Activated CD4-positive, alpha-beta T cell treated with anti-CD3 and anti-CD28 coated beads, Interleukin-2, amount 50 U/mL, for 4 hours (primary cell): ENCODE data around the gene DNAJA2.

Experiments used
- DNase-seq, 2 experiments: peaks; one replicate each; pipeline ENCODE4 v3.0.0-alpha.2; 2020

DNAJA2 gene

DNA sequence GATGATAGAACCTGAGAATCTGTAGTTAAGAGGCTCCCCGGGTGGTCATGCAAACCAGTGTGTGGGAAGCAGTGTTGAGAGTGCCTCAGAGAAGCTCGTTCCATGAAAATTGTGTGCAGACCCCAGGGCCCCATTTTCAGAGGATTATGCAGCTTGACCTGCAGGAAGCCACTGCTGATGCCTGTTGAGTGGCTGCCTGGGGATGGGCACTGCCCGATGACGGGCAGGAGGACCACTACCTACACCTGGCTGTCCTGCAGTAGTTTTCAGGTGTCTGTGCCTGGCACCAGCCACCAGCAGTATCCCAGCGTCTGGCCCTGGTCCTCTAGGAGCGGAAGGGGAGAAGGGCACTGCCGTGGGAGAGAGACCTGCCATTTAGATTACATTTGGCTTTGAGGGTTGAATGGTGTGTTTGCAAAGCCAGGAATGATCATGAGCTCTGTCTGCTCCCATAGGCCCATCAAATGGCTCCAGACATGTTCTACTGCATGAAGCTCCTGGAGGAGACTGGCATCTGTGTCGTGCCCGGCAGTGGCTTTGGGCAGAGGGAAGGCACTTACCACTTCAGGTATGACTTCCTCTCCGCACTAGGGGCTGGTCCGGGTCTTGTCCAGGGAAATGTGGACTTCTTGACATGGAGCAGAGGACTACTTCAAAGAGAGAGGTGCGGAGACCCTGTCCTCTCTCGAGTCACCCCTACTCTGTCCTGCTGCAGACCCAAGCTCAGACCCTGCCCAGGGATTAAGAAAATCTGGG is 46.8 kb downstream of the DNAJA2 start:
- no peak for DNase-seq

DNA sequence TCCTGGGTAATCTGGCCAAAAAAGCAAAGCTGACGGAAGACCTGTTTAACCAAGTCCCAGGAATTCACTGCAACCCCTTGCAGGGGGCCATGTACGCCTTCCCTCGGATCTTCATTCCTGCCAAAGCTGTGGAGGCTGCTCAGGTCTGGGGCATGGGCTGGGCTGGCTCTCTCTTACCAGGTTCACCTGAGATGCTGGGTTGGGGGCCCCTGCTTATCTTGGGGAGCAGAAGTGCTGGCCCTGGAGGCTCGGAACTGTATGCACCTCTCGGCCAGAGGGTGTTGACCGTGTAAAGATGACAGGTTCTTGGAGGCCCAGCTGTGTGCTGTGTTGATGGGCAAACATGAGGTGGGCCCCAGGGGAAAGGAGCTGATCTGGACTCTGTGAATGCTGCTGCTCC is 49.1 kb downstream of the DNAJA2 start:
- DNase-seq, result no peak

DNA sequence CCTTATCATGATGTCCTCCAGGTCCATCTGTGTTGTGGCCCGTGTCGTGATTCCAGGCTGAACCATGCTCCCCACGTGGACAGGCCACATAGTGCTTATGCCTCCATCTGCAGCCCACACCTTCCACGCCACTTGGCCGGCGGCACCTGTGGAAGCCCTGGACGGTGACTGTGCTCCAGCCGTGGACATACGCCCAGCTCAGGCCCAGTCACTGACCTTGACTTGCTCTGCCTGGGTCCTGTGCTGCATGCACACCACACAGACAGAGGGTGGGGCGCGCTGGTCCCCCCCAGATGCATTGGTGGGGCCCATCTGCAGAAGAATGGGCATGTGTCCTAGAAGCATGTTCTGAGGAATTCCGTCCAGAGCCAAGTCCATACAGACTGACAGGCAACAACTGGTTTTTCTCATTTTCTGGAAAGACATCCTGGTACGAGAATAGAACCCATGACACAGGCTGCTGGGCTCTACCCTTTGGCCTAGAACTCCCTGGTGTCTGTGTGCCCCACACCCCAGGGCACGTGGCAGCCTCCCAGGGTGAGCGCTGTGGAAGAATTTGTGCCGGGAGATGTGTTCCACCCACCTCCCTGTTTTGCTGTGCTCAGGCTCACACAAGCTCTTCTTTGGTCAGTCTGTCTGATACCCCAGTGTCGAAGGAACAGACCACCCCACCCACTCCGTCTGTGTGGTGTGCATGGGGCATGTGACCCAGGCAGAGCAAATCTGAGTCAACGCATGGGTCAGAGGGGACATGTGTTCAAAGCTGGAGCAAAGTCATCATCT is 49.8 kb downstream of the DNAJA2 start:
- DNase-seq, result no peak

DNA sequence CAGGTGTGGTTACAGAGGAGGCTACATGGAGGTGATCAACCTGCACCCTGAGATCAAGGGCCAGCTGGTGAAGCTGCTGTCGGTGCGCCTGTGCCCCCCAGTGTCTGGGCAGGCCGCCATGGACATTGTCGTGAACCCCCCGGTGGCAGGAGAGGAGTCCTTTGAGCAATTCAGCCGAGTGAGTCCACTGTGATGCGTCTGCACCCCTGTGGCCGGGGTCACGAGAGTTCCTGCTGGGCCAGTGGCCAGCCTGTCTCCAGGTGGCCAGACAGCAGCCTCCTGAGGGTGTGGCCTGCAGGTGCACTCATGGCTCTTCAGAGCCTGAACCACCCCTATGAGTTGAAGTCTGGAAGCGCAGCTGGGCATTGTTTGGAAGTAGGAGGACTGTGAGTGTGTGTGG is 51.2 kb downstream of the DNAJA2 start:
- DNase-seq, result no peak

DNA sequence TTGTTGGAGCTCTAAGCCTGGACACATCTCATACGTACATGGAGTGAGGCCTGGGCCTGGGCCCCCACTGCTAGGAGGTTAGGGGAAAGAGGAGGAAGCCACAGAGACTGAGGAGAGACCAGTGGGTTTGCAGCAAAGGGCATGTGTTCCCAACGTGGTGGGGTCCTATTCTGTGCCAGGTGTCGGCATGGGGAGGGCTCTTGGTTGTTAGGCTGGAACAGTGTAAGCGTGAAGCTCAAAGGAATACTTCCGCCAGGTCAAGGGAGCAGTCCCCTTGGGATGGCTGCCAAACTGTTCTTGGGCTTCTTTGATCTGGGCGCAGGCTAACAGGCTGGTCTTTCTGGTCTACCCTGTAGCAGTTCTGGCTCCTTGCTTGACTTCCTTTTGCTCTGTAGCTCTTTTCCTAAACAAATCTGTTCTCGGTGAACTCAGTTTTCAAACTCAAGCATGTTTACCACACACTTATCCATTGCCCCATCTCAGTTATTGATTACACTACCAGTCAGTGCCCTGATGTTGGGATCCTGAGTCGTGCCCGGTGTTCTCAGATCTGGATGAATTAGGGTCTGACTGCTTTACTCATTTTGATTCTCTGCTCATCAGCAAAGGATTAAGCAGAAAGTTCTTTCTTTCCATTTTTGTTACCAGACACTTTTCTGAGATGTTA is 52.9 kb downstream of the DNAJA2 start:
- DNase-seq, result no peak

DNA sequence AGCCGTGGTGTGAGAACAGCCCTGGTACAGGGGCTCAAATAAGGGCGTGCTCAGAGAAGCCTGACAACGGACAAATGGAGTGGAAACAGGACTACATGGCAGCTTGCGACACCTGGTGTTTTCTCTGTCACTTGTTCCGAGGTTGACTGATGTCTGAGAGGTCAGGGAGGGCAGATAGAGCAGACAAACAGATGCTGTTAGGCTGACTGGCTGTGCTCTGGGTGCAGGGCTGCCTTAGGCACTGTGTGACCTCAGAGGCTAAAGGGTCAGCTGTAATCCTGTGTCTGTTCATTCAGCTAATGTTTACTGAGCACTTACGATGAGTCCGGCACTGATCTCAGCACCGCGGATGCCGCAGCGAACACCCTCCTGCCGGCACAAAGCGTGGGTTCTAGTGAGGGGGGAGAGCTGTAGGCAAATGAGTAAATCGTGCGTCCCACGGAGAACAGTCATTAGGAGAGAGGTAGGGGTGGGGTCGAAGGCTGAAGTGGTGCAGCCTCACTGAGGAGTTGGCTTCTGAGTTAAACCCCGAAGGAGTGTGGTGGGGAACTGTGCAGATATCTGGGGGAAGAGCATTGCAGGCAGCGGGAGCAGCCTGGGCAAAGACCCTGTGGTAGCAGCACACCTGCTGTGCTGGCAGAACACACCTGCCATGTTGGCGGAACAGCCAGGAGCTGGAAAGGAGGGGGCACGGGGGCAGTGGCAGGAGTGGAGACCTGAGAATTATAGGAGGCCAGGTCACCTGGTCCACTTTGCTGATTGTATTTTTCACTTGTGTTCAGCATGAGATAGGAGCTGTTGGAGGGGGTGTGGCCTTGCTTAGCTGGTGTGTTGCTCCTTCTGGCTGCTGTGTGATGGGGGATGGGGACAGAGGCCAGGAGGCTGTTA is 54.3 kb downstream of the DNAJA2 start:
- no peak for DNase-seq

DNA sequence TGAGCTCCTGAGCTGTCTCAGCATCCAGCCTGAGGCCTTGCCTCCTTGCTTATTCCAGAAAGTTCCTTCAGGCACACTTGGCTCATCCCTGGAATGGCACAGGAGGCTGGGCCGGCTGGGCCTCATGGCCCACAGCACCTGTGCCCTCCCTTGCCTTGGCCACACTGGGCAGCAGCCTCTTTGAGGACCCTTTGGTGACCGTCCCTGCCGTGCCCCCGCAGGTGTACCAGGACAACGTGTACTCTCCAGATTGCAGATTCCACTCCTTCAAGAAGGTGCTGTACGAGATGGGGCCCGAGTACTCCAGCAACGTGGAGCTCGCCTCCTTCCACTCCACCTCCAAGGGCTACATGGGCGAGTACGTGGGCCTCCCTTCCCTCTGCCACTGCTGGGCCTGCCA is 55.1 kb downstream of the DNAJA2 start:
- DNase-seq, result no peak

DNA sequence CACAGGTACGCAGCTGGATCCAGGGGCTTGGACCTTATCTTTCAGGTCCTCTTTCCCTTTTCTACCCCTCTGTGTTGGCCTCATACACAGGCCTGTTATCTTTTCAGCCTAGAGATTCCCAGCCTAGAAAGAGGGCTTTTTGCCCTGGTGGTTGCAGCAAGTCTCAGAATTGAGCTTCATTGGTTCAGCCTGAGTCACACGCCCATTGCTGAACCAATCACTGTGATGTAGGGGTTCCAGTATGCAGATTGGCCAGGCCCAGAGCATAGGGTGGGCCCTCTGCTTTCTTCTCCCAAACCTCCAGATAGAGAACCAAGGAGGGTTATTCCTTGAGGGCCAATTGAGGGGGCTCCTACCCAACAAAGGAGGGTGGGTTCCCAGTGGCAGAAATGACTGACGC is 56.5 kb downstream of the DNAJA2 start:
- no peak for DNase-seq

DNA sequence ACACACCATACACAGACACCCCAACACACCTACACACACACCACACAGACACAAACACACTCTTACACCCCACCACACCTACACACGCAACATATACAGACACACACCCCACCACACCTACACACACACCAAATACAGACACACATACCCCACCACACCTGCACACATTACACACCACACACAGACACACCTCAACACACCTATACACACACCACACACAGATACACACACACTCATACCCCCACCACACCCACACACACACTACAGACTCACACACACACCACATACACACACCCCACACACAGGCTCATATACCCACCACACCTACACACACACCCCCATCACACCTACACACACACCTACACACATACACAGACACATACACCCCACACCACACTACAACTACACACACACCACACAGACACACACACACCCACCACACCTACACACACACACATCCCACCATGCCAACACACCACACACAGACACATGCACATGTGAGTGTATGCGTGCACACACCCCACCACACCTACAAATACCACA is 57.9 kb downstream of the DNAJA2 start:
- DNase-seq, result no peak

DNA sequence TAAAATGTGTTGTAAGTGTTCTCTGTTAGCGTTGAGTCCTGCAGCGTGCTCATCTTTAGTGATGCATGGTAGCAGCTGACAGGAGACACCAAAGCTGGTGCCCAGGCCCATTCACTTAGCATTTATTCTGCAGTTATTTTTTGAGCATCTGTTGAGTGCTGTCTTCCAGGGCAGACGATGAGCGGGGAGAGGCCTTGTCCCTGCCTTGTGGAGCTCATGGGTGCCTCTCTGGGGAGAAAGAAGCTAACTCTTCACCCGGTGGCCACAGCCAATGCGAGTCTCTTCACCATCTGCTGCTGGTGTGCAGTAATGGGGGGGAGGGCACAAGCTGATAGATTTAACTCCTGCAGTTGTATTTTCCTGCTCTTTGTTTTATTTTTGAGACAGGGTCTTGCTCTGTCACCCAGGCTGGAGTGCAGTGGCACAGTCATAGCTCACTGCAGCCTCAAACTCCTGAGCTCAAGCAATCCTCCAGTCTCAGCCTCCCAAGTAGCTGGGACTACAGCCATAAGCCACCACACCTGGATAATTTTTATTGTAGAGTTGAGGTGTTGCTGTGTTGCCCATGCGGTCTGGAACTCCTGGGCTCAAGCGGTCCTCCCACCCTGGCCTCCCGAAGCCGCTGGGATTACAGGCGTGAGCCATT is 58.8 kb downstream of the DNAJA2 start:
- DNase-seq, result no peak

DNA sequence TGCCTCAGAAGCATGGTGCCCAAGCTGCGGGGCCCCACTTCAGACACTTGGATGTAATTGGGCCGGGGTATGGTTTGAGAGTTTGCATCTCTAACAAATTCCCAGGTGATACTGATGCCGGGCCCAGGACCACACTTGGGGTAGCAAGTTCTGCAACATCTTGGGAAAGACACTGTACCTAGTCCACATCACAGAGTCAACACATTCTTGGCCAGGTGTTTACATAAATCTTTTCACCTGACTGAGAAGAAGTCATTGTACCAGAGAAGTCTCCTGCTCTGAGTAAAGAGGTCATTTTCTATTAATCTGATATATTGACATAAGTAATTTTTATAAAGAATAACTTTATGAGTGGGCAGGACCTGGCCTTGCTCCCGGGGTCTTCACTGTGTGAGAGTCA is 61.8 kb downstream of the DNAJA2 start:
- no peak for DNase-seq

DNA sequence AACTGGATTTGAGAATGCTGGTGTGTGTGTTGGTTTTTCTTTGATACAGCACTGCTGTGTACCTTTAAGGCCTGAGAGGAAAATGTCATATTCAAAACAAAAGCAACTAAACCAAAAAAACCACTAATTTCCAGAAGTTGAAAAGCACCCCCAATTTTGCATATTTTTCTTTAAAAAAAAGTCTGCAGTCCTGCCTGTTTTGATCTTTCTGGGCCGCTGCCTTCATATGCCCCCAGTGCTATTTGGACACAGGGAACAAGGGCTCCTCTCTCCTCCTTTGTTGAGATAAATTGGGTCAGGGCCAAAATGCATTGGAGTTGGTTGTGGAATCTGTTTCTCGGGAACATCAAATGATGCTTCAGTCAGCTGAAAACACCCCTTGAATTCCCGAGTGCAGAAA is 62.4 kb downstream of the DNAJA2 start:
- no peak for DNase-seq

DNA sequence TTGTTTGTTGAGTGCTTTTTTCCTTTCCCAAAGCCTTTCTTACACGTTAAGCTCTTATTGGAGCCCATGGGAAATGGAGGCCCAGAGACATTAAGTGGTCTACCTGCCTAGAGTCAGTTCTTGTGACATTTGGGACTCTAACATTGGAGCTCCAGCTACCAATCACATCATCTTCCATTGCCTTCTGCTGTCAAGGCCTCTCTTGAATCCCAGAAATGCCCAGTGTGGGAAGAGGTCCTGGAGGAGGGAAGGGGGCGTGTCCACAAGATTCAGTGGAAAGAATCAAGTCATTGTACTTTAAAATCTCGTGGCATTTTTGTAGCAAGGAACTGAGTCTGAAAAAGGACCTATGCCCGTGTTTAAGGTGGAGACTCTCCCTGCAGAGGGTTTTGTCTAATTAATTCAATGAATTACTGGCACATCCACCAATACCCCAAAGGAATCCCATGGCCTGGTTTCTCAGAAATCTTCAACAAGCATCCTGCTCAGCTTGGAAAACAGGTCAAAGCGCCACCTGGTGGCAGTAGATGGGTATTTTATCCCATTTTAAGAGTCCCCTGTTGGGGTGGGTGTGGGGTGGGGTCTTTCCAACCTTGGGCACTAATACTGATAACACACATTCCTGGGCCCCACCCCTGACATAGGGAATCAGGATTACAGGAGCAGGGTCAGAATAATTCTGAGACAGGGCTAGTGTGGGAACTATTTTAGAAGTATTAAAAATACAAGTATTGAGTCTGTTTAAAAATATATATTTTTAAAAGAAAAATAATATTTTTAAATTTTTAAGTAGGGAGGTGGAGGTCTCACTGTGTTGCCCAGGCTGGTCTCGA is 64.7 kb downstream of the DNAJA2 start:
- peak; percentile 51 to 55 for DNase-seq

DNA sequence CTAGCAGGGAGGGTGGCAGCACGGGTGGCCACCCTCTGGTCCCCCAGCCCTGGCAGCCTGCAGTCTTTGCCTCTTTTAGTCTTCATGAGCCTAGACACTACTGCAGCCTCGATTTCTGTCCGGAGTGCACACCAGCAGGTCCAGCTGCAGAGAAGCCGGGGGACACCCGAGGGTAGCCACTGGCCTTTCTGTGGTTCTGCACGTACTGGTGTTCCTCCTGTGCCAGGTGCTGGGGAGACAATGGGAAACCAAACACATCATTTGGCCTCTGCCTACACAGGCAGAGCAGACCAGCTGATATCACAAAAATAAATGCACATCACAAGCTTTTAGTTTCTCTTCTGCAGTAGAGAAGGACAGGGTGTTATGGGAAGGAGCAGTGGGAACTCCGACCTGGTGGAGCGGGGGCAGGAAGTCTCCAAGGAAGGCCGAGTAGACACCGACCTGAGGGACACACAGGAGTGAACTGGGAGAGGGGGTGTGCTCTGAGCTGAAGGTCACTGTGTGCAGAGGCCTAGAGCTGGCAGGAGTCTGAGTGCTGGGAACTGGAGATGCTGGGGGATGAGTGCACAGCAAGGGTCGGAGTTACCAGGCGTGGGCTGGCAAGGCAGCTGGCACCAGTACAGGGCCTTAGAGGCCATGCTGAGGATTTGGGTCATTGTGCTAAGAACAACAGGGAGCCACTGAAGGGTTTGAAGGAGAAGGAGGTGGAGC is 66.3 kb downstream of the DNAJA2 start:
- DNase-seq, result no peak

DNA sequence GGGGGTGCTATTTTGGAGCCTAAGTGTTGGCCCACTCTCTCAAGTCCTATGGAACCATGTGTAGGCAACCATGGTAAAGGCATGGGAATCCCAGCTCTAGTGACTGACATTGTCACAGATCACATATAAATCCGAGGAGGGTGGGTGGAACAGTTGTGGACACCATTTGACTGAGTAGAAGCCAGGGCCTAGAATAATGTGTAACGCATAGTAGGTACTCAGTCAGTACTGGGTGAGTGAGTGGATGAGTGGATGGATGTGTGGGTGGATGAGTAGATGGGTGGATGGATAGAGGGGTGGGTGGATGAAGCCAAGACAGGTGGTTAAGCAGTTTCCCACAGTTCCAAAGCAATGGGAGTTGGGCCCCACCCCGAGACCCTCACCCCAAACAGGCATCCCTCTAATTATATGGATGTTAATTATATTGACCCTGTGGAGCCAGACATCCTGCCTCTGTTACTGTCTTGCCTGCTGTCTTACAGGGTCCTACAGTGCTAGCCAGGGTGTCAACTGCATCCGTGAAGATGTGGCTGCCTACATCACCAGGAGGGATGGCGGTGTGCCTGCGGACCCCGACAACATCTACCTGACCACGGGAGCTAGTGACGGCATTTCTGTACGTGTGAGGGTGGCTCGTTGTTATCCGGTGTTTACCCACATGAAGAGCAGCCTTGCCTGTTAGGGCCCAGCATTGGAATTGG is 67.0 kb downstream of the DNAJA2 start:
- DNase-seq, result no peak
